Activated CD4-positive, alpha-beta memory T cell treated with anti-CD3 and anti-CD28 coated beads for 36 hours (primary cell): ENCODE results near the gene SERPINB4. TPM values are rescaled to one million over a fixed set of nuclear protein-coding genes. Genes with fewer than 3 reads are reported as not detected.

Experiments used
- CTCF ChIA-PET: fragments of 350-600 bp; sonication (Branson Sonifier 250); formaldehyde crosslinking; loops from one replicate; lab custom pipeline; 2021; ENCODE audit warnings: antibody characterized with exemption, inconsistent platforms; lab: Charles Lee
- POLR2A ChIA-PET: fragments of 350-600 bp; sonication (Branson Sonifier 250); formaldehyde crosslinking; loops from one replicate; lab custom pipeline; 2021; ENCODE audit warnings: antibody characterized with exemption; lab: Charles Lee
- DNase-seq: peaks from one replicate; pipeline ENCODE4 v3.0.0-alpha.2; 2020
- H3K27ac Mint-ChIP-seq: one replicate; pipeline ENCODE4 v1.8.0; 2021; ENCODE audit warnings: mixed read lengths
- H3K27me3 Mint-ChIP-seq: one replicate; pipeline ENCODE4 v1.8.0; 2021; ENCODE audit warnings: mixed read lengths
- H3K36me3 Mint-ChIP-seq: one replicate; pipeline ENCODE4 v1.8.0; 2021; ENCODE audit warnings: mixed read lengths
- H3K4me1 Mint-ChIP-seq: one replicate; pipeline ENCODE4 v1.8.0; 2021; ENCODE audit warnings: low read depth, mixed read lengths
- H3K4me3 Mint-ChIP-seq: one replicate; pipeline ENCODE4 v1.8.0; 2021; ENCODE audit warnings: mild to moderate bottlenecking, mixed read lengths
- H3K9me3 Mint-ChIP-seq: one replicate; pipeline ENCODE4 v1.8.0; 2021; ENCODE audit warnings: mixed read lengths
- intact Hi-C: fragments of 100-400 bp; cut with micrococcal nuclease; formaldehyde crosslinking; loops from one replicate; pipeline ENCODE4 v1.15.1; 2023
- total RNA-seq, 2 experiments: library from RNA; stranded (reverse); gene quantifications; one replicate each; pipeline ENCODE4 v1.2.3, GENCODE V29; 2021

The SERPINB4 gene
- total RNA-seq, 2 experiments from 2014 or later, result not detected

DNA sequence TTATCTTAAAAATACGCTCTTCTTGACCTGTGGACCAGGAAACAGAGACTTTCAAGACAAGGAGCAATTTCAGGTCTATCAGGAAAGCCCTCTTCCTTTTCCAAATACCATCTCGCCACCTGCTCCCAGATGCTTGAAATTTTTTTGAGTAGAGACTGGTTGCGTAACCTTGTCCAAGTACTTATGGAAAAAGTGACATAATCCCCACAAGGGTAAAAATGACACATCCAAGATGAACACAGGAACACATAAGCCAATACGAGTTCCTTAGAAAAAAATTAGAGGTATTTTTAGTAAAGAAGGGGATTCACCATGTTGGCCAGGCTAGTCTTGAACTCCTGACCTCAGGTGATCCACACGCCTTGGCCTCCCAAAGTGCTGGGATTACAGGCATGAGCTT is 55.1 kb downstream of the SERPINB4 start:
- Mint-ChIP-seq H3K27me3 (peaks cover 5% of the 10 kb centered on the region), H3K27ac (no peak overlapping the region), H3K36me3 (no peaks in the 10 kb centered on the region), H3K4me1 (no peaks in the 10 kb centered on the region), H3K9me3 (no peaks in the 10 kb centered on the region), H3K4me3 (no peak overlapping the region)
- DNase-seq, result no peak
- CTCF ChIA-PET, result no interaction called here
- intact Hi-C loops, result no loop called here
- POLR2A ChIA-PET, result no interaction called here

Other genes starting within 250 kb of the SERPINB4 start
- 10 to 100 TPM; 41.7 to 43.3 TPM for gene VPS4B, start 221.8 kb downstream of the SERPINB4 start, total RNA-seq
- gene SERPINB5, start 167.3 kb downstream of the SERPINB4 start, total RNA-seq, result not detected
- gene SERPINB12, start 101.9 kb downstream of the SERPINB4 start, total RNA-seq, result not detected
- gene SERPINB13, start 56.9 kb downstream of the SERPINB4 start, total RNA-seq, result not detected
- gene SERPINB3, start 17.6 kb upstream of the SERPINB4 start, total RNA-seq, result not detected
- gene SERPINB11, start 58.7 kb upstream of the SERPINB4 start, total RNA-seq, result not detected
- gene SERPINB7, start 131.2 kb upstream of the SERPINB4 start, total RNA-seq, result not detected
- not detected for gene SERPINB2, start 243.4 kb upstream of the SERPINB4 start, total RNA-seq